T-helper 2 cell treated with Interferon-gamma antibody and Interleukin-4, amounts not matched to agents 100 ng/mL and 5 ng/mL, for 36 hours (primary cell): ENCODE data around the gene LMAN1L. TPM values are rescaled to one million over a fixed set of nuclear protein-coding genes. Genes with fewer than 3 reads are reported as not detected.

Source experiments
- intact Hi-C: fragments of 100-400 bp; cut with micrococcal nuclease; formaldehyde crosslinking; loops from one replicate; pipeline ENCODE4 v1.15.1; 2023
- total RNA-seq: library from RNA; stranded (reverse); gene quantifications from 2 replicates; pipeline ENCODE4 v1.2.3, GENCODE V29; 2022

Gene LMAN1L
- total RNA-seq, 1 donor from 2014 or later: 0.93 TPM

DNA sequence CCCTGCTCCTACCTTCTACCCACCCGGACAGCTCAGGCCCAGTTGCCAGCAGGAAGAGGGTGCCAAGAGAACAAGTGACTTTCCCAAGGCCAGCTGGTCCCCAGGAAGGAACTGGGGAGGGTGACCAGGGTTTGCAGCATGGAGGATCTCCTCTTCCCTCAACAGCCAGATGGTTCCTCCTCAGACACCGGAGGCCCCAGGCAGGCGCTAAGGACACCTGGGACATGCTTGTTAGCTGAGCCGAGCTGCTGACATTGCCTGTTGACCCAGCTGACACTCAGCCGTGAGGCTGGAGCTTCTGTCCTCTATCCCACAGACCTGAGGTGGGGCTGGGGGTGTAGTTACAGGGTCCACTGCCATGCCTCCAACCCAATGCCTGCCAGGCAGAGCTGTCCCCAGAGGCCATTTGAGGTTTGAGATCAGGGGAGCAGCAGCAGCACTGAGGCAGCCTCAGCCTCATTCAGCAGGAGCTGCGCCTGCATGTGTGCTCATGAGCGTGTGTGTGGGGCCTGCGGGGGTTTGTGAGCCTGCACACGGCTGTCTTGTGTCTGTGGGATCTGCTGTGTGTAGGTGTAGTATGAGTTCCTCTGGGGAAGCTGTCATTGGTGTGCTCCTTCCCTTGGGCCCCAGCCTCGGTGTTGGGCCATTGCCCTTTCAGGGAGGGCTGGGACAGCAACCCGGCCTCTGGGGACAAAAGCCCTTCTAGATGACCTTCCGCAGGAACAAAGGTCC lies 20.9 kb downstream of the LMAN1L start:
- intact Hi-C loops: no loop called here

- intact Hi-C loops: no loop called here
These were observed 22.7 kb downstream of the LMAN1L start for GRCh38 chr15:74835312-74835823.

- intact Hi-C loops: no loop called here
These were observed 24.2 kb downstream of the LMAN1L start for GRCh38 chr15:74836846-74837245.

DNA sequence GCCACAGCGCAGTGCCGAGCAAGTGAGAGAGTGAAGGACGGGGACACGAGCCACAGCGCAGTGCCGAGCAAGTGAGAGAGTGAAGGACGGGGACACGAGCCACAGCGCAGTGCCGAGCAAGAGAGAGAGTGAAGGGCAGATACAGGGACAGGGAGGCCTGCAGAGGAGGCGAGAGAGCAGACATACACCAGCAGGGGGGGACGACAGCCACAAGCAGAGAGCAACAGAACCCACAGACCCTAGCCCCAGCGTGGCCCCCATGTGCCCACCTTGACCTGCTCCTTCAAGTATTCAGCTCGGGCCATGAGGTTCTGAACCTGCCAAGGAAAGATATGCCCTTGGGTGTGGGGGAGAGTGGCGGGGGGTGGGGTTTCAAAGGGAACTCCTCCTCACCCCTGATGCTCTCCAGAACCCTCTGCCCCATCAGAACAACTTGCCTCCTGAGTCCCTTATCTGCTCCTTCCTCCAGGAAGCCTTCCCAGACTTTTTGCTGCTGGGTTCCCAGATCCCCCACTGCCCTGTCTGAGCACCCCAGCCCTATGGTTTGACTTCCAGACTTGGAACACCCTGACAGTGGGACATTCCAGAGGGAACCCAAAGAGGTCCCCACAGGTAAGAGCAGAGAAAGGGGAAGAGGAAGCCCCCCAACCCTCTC lies 25.0 kb downstream of the LMAN1L start:
- intact Hi-C loops: no loop called here

GRCh38 chr15:74838137-74838516 lies 25.5 kb downstream of the LMAN1L start:
- intact Hi-C loops: no loop called here

- intact Hi-C loops: no loop called here
These were observed 26.3 kb downstream of the LMAN1L start for GRCh38 chr15:74838746-74839525.

- intact Hi-C loops: no loop called here
These were observed 27.1 kb downstream of the LMAN1L start for GRCh38 chr15:74839526-74840395.

DNA sequence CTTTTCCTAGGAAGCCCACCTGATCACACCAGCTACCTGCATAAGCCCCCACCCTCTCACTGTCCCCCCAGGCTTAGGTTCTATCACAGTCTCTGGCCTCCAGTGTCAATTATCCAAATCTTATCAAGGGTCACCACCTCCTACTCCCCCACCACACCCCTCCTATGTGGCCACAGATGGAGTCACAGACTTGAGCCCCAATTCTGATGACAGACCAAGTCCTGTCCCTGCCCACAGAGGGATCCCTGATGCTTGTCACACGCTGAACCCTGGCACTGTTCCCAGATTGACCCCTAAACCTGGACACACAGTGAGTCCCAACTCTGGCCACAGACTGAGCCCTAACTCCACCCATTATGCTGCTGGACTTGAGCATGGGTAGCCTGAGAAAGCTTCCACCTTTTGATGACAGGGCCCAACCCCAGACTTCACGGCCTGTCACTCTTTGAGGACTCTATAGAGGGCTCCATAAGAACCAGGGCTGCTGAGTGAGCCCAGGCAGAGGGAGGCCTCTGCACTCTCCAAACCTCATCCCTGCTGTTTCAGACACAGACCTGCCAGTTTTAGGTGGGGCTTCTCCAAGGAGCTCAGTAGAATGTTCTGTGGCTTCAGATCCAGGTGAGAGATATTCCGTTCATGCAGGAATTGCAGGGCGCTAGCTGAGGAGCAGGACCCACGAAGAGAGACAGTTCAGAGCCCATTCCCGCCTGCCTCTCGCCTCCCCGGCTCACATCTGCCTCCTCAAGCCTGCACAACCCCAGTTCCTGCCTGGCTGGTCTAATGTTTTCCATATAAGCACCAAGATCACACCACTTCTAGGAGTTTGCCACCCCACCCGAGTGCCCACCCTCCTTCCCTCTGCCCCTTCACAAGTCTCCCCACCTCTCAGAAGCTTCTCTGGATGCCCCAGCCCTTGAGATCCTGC lies 28.5 kb downstream of the LMAN1L start:
- intact Hi-C loops: no loop called here

DNA sequence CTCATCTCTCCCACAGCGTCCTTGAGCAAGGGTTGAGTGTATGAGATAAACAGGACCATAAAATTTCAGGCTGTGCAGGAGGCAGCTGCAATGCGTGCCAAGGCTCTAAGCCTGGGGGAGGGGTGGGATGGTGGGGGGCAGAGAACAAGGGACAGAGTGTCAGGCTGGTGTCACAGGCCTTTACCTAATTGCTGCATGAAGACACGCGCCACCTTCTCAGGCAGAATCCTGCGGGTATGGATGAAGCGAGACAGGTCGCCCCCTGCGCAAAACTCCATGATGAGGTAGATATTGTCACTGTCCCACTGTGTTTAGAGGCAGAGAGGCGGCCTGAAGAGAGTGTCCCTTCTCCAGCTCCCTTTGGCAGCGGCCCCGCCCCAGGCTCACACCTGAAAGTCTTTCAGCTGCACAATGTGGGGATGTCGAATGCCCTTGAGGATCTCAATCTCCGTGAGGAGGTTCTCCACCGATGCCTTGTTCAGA lies 29.3 kb downstream of the LMAN1L start:
- intact Hi-C loops: loop anchor here (2.0 kb wide), 3 partner anchors 61 to 71 kb away; partner anchors contain the start of gene FAM219B

DNA sequence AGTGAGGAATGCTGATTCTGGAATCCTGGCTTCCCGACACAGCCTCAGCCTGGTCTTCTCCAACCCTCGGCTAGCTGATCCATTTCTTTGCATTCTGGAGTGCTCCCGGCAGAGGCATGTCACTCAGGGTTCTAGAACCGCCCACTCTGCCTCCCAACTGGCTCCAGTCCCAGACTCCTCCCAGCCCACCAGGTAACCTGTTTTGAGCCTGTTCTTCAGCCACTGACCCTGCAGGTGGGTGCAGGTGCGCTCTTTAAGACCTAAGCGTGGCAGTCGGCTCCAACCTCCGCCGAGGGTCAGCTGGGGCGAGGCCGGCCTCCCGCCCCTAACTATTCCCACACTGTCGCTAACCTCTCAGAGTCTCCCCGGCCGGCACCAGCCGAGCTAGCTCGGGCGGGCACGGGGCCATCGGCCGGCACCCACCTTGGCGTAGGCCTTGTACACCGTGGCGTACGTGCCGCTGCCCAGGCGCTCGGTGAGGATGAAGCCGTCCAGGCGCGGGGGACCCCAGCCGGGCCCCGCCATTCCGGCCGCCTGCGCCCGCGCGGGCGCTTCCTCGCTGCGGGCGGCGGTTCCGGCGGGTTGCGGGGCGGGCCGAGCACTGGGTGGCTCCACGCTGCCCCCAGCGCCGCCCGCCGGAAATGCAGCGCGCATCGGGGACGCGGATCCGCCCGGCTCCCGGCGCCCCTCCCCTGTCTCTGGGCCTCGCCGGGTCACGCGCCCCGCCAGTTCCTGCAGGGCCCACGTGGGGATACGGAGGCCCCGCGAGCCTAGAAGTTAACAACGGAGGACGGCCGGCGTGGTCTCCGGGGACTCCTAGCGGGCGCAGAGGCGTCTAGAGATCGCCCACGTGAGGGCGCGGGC lies 30.2 kb downstream of the LMAN1L start, which contains the start of gene ULK3:
Gene ULK3, minus strand, starts transcription at position 576 of the 864 bp plus-strand sequence. Its CDS starts 51 bp downstream, at position 525.
- intact Hi-C loops: loop anchor here (1.0 to 2.0 kb wide), 5 partner anchors 27 to 95 kb away; partner anchors contain the start of genes COX5A and FAM219B

DNA sequence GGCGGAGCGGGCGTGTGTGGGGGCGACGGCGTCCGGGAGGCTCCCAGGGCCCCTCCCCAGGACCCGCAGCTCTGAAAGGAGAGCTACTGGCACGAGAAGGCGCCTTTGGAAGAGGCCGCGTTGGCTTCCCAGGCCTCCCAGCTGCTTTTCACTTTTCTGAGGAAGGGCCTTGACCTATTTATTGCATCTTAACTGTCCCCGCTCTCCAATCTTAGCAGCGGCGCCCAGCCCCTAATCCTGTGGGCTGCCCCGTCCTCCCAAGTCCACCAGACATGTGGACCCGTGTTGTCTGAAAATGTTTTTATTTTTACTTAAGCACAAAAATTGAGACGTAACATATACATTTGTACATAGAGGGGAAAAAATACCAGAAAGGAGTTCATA lies 30.8 kb downstream of the LMAN1L start:
- intact Hi-C loops: loop anchor here (1.0 to 2.0 kb wide), 5 partner anchors 27 to 95 kb away; partner anchors contain the start of genes COX5A and FAM219B

DNA sequence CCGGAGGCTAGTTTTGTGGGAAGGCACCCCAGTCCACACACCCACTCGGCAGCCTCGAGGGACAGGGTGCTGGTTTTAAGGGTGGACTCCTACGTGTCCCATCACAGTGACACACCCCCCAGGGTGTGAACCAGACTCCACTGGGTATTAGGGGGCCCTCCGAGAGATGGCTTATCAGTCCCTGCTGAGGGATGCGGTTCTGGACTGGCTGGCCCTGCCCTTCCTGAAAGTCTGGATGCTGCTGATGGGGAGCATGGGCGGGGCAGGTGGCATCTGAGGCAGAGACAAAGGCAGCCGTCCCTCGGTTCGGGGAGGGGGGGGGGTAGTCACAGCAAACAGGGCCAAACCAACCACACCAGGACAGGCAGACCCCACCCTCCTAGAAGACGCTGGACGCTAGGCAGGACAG lies 31.3 kb downstream of the LMAN1L start:
- intact Hi-C loops: loop anchor here (1.0 to 2.0 kb wide), 5 partner anchors 26 to 94 kb away; partner anchors contain the start of genes COX5A and FAM219B

DNA sequence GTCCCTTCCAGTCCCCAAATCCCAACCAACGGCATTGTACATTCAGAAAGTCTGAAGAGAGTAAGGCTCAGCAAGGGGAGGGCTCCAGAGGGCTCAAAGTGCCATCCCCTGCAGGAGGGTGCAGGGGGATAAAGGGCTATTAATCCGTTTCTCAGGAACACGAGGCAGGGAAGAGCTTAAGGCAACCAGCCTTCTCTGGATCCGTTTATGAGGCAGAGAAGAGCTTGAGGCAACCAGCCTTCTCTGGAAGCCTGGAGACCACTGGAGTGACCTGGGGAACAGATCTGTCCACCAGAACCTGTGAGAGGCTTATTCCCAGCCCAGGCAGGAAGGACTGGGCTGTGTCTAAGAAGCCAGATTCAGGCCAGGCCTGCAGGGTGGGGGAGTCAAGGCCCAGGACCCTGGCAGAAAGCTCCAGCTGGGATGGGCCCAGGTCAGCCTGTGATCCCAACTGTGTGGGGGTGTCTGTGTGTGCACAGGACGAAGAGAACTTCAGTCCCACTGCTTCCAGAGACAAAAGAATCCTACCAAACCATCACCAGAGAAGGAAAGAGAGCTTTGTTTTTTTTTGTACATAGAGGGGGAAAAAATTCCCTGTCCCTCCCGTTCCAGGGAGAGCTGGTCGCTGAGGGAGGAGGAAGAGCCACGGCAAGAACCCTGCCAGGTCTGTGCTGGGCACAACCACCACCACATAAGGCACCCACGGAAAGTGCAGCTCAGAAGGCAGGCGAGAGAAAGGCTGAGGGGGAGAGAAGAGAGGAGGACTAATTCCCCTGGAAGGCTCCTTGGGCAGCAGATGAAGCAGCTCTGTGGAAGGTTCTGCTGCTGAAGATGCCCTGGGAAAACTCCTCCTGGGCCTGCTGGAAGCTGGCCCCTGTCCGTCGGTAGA lies 31.9 kb downstream of the LMAN1L start:
- intact Hi-C loops: loop anchor here (1.0 kb wide), 1 partner anchor 29 kb away; the partner anchor contains the start of gene SCAMP2

- intact Hi-C loops: loop anchor here (1.0 kb wide), 1 partner anchor 28 kb away; the partner anchor contains the start of gene SCAMP2
These were observed 32.6 kb downstream of the LMAN1L start for GRCh38 chr15:74845208-74845568.

DNA sequence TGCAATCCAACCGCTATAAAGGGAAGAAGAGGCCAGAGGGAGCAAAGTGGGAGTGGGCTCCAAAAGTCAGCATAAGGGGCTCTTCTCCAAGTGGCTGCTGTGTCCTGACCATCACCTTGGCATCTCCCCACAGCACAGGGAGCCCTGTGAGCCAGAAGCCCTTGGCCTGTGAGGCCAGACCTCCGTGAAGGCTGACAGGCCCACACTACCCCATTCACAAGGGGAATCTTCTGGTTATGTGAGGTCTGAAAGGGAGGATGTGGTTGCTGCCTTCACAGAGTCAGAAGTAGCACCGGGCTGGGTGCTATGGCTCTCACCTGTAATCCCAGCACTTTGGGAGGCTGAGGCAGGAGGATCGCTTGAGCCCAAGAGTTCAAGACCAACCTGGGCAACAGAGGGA lies 32.9 kb downstream of the LMAN1L start:
- intact Hi-C loops: loop anchor here (1.0 kb wide), 1 partner anchor 28 kb away; the partner anchor contains the start of gene SCAMP2

DNA sequence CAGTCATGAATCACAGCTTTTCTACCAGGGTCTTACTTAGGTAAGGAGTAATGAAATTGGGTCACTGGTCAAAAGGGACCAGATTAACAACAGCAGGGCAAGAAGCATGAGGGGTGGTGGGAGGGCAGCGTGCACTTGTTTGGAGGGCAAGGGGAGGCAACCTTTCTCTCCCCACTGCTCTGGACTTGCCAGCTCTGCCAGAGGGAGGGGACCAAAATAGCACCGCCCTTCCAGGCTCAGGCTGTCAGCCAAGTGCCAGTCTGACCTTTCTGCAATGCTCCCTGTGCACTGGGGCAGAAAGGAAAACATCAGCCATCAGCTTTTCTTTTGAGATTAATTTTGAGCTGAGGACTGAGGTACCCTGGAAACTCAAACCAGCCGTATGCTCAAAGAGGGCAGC lies 34.8 kb downstream of the LMAN1L start:
- intact Hi-C loops: no loop called here

GRCh38 chr15:74850393-74850792 lies 37.8 kb downstream of the LMAN1L start:
- intact Hi-C loops: no loop called here
